ENCODE measurements around the gene KDELR1. TPM values are rescaled to one million over a fixed set of nuclear protein-coding genes. Genes with fewer than 3 reads are reported as not detected.

Gene KDELR1
- total RNA-seq, 4 donors from 2014 or later, result 62.5 to 99.1 (median 78.6) TPM

GRCh38 chr19:48338253-48338755 lies 53.0 kb downstream of the KDELR1 start:
- no peak for TF ChIP-seq CTCF (IDR thresholded peaks at IDR 0.05; ENCODE audit: low read depth)

GRCh38 chr19:48333467-48334384 lies 57.6 kb downstream of the KDELR1 start:
- no peak for TF ChIP-seq CTCF (IDR thresholded peaks at IDR 0.05; ENCODE audit: low read depth)

- TF ChIP-seq CTCF (IDR thresholded peaks at IDR 0.05; ENCODE audit: low read depth), result no peak
These were observed 58.5 kb downstream of the KDELR1 start for GRCh38 chr19:48332662-48333466.

Other genes with a start within 250 kb of the KDELR1 start
- 10 to 100 TPM in 1 of 4 donors, 1 to 10 TPM in 3; 2.3 to 22.0 (median 8.5) TPM for gene LIG1, start 221.2 kb downstream of the KDELR1 start, total RNA-seq
- gene ZSWIM9, start 220.9 kb downstream of the KDELR1 start, total RNA-seq, result 1 to 10 TPM; 1.9 to 8.1 (median 3.0) TPM
- gene CARD8, start 135.6 kb downstream of the KDELR1 start, total RNA-seq, result 100 to 1,000 TPM in 1 of 4 donors, 10 to 100 TPM in 3; 42.5 to 103 (median 65.2) TPM
- under 1 TPM in 3 of 4 donors, not detected in 1; 0.19 to 0.65 (median 0.34) TPM for gene ZNF114, start 121.5 kb downstream of the KDELR1 start, total RNA-seq
- gene EMP3, start 66.0 kb downstream of the KDELR1 start, total RNA-seq, result 10 to 100 TPM; 32.2 to 79.7 (median 57.2) TPM
- gene TMEM143, start 27.6 kb downstream of the KDELR1 start, total RNA-seq, result 10 to 100 TPM in 1 of 4 donors, 1 to 10 TPM in 3; 4.8 to 16.0 (median 7.0) TPM
- gene SYNGR4, start 27.2 kb downstream of the KDELR1 start, total RNA-seq, result not detected
- gene GRIN2D, start 2.1 kb upstream of the KDELR1 start, total RNA-seq, result 1 to 10 TPM in 1 of 4 donors, under 1 TPM in 3; 0.16 to 1.0 (median 0.31) TPM
- 10 to 100 TPM; 14.4 to 29.0 (median 24.9) TPM for gene GRWD1, start 54.4 kb upstream of the KDELR1 start, total RNA-seq
- gene KCNJ14, start 64.0 kb upstream of the KDELR1 start, total RNA-seq, result 1 to 10 TPM in 1 of 4 donors, under 1 TPM in 3; 0.57 to 1.0 (median 0.74) TPM
- 10 to 100 TPM; 15.8 to 64.0 (median 31.5) TPM for gene CYTH2, start 77.8 kb upstream of the KDELR1 start, total RNA-seq
- not detected for gene LMTK3, start 120.3 kb upstream of the KDELR1 start, total RNA-seq
- not detected for gene SULT2B1, start 160.6 kb upstream of the KDELR1 start, total RNA-seq
- gene SPACA4, start 215.2 kb upstream of the KDELR1 start, total RNA-seq, result not detected
- not detected for gene FAM83E, start 223.5 kb upstream of the KDELR1 start, total RNA-seq
- 1,000 to 10,000 TPM in 3 of 4 donors, 100 to 1,000 TPM in 1; 998 to 1,778 (median 1,670) TPM for gene RPL18, start 227.6 kb upstream of the KDELR1 start, total RNA-seq
- 10 to 100 TPM in 1 of 4 donors, 1 to 10 TPM in 3; 4.9 to 33.2 (median 9.1) TPM for gene SPHK2, start 228.0 kb upstream of the KDELR1 start, total RNA-seq
- 10 to 100 TPM in 1 of 4 donors, 1 to 10 TPM in 2, under 1 TPM in 1; 0.33 to 18.6 (median 6.3) TPM for gene DBP, start 245.8 kb upstream of the KDELR1 start, total RNA-seq

Data from subcutaneous adipose tissue (tissue), 4 donors.